Prostate gland (tissue), 2 donors: Measurements from ENCODE around the gene SALL2.

Source experiments
- CTCF ChIP-seq, 4 experiments: fragments of 200-600 bp in 2 of 4; fragments of 450-650 bp in 2 of 4; sonication (generic) in 2 of 4; IDR thresholded peaks; 1 replicate in 3 of 4; 2 replicates in 1 of 4; pipeline ENCODE4 v1.5.1; 2016 to 2019; ENCODE audit warnings: antibody characterized with exemption in 4 of 4, mild to moderate bottlenecking in 2 of 4, moderate library complexity in 2 of 4
- POLR2A ChIP-seq: fragments of 450-650 bp; IDR thresholded peaks from one replicate; pipeline ENCODE4 v1.6.1; 2016; ENCODE audit warnings: antibody characterized with exemption, mild to moderate bottlenecking
- POLR2AphosphoS5 ChIP-seq: sonication (generic); formaldehyde crosslinking; IDR thresholded peaks from one replicate; pipeline ENCODE4 v1.6.1; 2017; ENCODE audit warnings: antibody characterized with exemption

- no peak for TF ChIP-seq CTCF (IDR thresholded peaks at IDR 0.05)
- TF ChIP-seq POLR2A: no peak
- TF ChIP-seq POLR2AphosphoS5: no peak
Observed at GRCh38 chr14:21558703-21559170, 32.6 kb upstream of the SALL2 start.
